VCaP (cell line): ENCODE data around the gene STXBP6.

ENCODE experiments used
- H3K27ac ChIP-seq: fragments of 450-650 bp; 2 replicates; pipeline ENCODE4 v1.5.1; 2017
- CTCF ChIP-seq: fragments of 450-650 bp; conservative IDR thresholded peaks from 2 replicates; pipeline ENCODE4 v1.5.1; 2017; ENCODE audit warnings: mild to moderate bottlenecking, moderate library complexity

The STXBP6 gene

GRCh38 chr14:24874514-24875202, 175.3 kb downstream of the STXBP6 start:
- no peak for TF ChIP-seq CTCF
- H3K27ac ChIP-seq: no peak overlapping the region

- H3K27ac ChIP-seq: no peak overlapping the region
- TF ChIP-seq CTCF: no peak
These were observed 176.4 kb downstream of the STXBP6 start for GRCh38 chr14:24873551-24873950.

GRCh38 chr14:24870949-24871701, 178.8 kb downstream of the STXBP6 start:
- no peak overlapping the region for H3K27ac ChIP-seq
- no peak for TF ChIP-seq CTCF

- TF ChIP-seq CTCF: no peak
These were observed 181.6 kb downstream of the STXBP6 start for GRCh38 chr14:24868389-24868788.

GRCh38 chr14:24866067-24866639, 183.8 kb downstream of the STXBP6 start:
- TF ChIP-seq CTCF: no peak
- H3K27ac ChIP-seq: no peak overlapping the region

More at GRCh38 chr14:24868389-24868788, 181.6 kb downstream of the STXBP6 start:
- H3K27ac ChIP-seq: no peak overlapping the region

- TF ChIP-seq CTCF: no peak
- no peak overlapping the region for H3K27ac ChIP-seq
These were observed 185.8 kb downstream of the STXBP6 start for GRCh38 chr14:24863968-24864684.

- H3K27ac ChIP-seq: no peak overlapping the region
- TF ChIP-seq CTCF: no peak
These were observed 188.8 kb downstream of the STXBP6 start for GRCh38 chr14:24861083-24861630.
